ENCODE results near the gene SP140.
A peak's percentile ranks its signal among the peaks of the same experiment; 100 is the strongest.

The SP140 gene

DNA sequence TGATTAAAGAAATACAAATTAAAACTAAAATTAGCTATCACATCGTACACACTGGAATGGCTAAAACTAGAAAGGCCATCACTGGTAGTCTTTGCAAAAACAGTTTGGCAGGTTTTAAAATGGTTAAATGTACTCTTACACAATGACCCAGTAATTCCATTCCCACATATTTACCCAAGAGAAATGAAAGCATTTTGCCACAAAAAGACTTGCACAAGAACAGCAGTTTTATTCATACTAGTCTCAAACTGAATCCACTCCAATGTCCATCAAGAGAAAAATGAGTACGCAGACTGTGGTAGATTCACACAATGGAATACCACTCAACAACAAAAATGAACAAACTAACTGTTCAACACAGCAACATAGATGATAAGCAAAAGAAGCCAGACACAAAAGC lies 130.5 kb downstream of the SP140 start:
- FAIRE-seq: peak; percentile 44
- no peak for DNase-seq (ENCODE audit: insufficient read length, low spot score)

DNA sequence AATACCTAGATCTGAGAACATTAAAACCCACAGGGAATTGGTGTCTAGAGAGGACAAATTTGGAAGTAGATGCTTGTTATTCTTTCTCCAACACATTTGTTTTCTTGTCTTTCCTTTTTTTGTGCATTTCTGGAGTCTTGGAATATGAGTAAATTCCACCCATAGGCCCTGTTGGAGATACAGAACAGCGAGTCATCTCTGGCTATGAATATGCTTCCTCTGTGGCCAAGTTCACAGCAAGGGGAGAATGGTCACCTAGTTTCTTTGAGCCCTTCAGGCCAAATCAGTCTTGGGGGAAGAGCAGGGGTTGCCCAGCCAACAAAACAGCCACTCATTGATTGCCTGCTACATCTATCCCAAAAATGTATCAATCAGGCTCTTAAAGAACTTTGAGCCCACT lies 132.8 kb downstream of the SP140 start:
- DNase-seq (ENCODE audit: insufficient read length, low spot score) (no peak), FAIRE-seq (no peak)

DNA sequence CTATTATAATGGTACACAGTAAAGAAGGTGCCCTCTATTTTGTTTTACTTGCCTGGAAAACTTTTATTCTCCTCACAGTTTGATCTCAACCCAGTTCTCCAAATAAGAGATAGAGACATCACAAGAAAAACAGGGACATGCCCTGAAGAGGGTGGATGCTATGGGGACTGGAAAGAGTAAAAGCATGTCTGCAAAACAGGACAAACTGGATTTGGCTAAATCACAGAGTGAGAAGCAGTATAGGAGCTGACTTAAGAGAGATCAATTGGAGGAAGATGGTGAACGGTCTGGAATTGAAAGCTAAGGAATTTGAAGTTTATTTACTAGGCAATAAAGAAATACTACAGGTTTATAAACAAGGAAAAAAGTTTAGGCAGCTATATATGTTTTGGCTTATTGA lies 134.5 kb downstream of the SP140 start:
- FAIRE-seq (no peak), DNase-seq (ENCODE audit: insufficient read length, low spot score) (no peak)

DNA sequence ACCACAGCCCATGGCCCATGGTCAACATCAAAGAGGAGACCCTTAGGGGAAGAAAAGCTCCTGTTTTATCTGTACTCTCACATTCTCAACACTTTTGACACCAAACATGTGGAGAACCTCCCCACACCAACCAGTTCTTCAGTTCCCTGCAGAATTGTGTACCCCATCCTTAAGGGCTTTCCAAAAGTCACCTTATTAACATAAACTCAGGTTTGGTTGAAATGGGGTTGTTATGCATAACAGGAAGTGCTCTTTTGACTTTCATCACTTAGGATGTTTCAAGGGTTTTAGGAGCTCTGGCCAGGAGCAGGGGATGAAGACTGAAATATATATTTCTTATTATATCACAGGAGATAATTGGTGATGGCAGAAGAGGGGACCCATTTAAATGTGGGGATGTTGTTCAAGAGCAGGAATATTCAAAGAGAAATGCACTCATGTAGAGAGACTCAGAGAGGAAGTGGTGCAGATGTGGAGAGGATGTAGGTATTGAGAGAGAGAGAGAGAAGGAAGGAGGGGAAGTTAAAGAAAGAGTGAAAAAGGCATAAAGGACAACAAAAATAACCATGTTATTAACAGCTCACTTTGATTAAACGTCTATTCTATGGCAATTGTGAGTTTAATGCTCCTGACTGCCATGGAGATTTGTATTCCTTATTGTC lies 136.6 kb downstream of the SP140 start:
- DNase-seq (ENCODE audit: insufficient read length, low spot score): no peak

More for the DNA sequence above, 136.6 kb downstream of the SP140 start:
- FAIRE-seq: no peak

All from HTR-8/SVneo (cell line).